ENCODE measurements around the gene ZNF716. TPM values are rescaled to one million over a fixed set of nuclear protein-coding genes. Genes with fewer than 3 reads are reported as not detected.
A peak's percentile ranks its signal among the peaks of the same experiment; 100 is the strongest.
"Not testable (repeated sequence)": the region's sequence is repeated elsewhere in the genome, so short reads cannot be mapped to it uniquely, and the experiment has no call there.

ZNF716 gene
- total and polyA plus RNA-seq, 2 of the 13 experiments (the other 11 are each of a cell fraction or from before 2014, with no cell fraction given) = not detected

DNA sequence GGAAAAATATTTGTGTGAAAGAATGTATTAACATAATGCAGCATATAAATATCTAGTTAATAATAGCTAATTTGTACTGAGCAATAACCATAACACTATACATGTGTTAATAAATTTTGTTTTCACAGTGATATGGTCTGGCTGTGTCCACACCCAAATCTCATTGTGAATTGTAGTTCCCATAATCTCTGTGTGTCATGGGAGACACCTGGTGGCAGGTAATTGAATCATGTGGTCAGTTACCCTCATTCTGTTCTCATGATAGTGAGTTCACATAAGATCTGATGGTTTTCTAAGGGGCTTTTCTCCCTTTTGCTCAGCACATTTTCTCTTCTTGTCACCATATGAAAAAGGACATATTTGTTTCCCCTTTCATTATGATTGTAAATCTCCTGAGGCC lies 30.3 kb downstream of the ZNF716 start:
- CTCF ChIA-PET (ENCODE audit: low intra/inter-chr PET ratio, low total read pairs); H3K9ac ChIP-seq (ENCODE audit: insufficient read depth, low read depth, low read length); H3K36me3 ChIP-seq (replicated peaks in 1 of 2; ENCODE audit: control insufficient read depth in 1 of 2, insufficient read depth in 2 of 2, low read length in 2 of 2); ATAC-seq; FAIRE-seq; POLR2A ChIA-PET; H2AFZ ChIP-seq (ENCODE audit: low read length); H4K20me1 ChIP-seq (ENCODE audit: insufficient read depth, low read length); H3K4me3 ChIP-seq (replicated peaks in 1 of 3; ENCODE audit: insufficient read depth in 1 of 3, low read depth in 2 of 3, low read length in 3 of 3); H3K79me2 ChIP-seq (ENCODE audit: insufficient read depth, low read length); in situ Hi-C loops (cut with HindIII; ENCODE audit: extremely low pct_ligation_motif_present, low pct_unique_long_range_greater_than_20kb); H3K4me1 ChIP-seq (ENCODE audit: insufficient read depth, low read length); H3K27ac ChIP-seq (ENCODE audit: extremely low read length, insufficient read depth, low read length); H3K4me2 ChIP-seq (ENCODE audit: low read depth, low read length); BruUV-seq (replicated peaks); DNase-seq (ENCODE audit: low spot score); H3K27me3 ChIP-seq (ENCODE audit: control insufficient read depth in 1 of 2, insufficient read depth in 2 of 2, low read length in 2 of 2): not testable (repeated sequence)
- peaks cover 70% of the 10 kb centered on the region for H3K9me3 ChIP-seq (ENCODE audit: low read length)
- peak; percentile 41 for TF ChIP-seq STAG1 (CRISPR knock-in tag; IDR thresholded peaks at IDR 0.05)
- intact Hi-C loops (cut with micrococcal nuclease; ENCODE audit: unreplicated experiment) = loop anchor here (5.0 kb wide), 1 partner anchor 1153 kb away; no protein-coding TSS in a partner anchor

DNA sequence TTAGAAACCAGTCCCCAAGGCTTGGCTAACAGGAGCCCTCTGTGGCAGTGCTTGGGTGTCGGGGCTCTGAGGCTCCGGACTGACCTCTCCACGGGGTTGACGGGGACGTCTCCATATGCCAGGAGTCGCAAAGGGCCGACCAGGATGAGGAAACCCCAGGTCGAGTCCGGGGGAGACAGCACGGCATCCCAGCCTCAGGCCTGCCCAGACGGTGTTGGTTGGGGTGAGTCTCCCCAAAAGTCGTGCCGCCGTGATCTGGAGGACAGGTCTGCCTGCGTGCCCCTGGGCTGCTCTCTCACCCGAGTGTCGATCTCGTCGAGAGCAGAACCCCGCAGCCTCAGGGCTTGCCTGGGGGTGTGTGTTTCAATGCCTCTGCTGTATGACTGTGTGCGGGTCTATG lies 35.0 kb downstream of the ZNF716 start:
- CTCF ChIA-PET (ENCODE audit: low intra/inter-chr PET ratio, low total read pairs); FAIRE-seq; BruUV-seq (replicated peaks): not testable (repeated sequence)

DNA sequence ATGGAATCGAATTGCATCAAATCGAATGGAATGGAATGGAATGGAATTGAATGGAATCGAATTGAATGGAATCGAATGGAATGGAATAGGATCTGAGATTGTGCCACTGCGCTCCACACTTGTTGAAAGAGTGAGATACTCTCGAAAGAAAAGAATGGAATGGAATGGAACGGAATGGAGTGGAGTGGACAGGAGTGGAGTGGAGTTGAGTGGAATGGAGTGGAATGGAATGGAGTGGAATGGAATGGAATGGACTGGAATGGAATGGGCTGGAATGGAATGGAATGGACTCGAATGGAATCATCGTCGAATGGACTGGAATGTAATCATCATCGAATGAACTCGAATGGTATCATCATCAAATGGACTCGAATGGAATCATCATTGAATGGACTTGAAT lies 38.0 kb downstream of the ZNF716 start:
- no peaks in the 10 kb centered on the region for H3K4me1 ChIP-seq (ENCODE audit: insufficient read depth, low read length)
- POLR2A ChIA-PET = no interaction called here
- H3K4me2 ChIP-seq (ENCODE audit: low read depth, low read length) = no peak overlapping the region
- intact Hi-C loops (cut with micrococcal nuclease; ENCODE audit: unreplicated experiment) = no loop called here
- in situ Hi-C loops (cut with HindIII; ENCODE audit: extremely low pct_ligation_motif_present, low pct_unique_long_range_greater_than_20kb) = no loop called here
- H3K9ac ChIP-seq (ENCODE audit: insufficient read depth, low read depth, low read length) = no peak overlapping the region
- ATAC-seq = no peak
- no peak overlapping the region for H2AFZ ChIP-seq (ENCODE audit: low read length)
- TF ChIP-seq, protein P1, sequence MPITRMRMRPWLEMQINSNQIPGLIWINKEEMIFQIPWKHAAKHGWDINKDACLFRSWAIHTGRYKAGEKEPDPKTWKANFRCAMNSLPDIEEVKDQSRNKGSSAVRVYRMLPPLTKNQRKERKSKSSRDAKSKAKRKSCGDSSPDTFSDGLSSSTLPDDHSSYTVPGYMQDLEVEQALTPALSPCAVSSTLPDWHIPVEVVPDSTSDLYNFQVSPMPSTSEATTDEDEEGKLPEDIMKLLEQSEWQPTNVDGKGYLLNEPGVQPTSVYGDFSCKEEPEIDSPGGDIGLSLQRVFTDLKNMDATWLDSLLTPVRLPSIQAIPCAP (CRISPR knock-in tag; IDR thresholded peaks at IDR 0.05; ENCODE audit: low read depth) = no peak
- TF ChIP-seq CREB1 (IDR thresholded peaks at IDR 0.05) = peak; percentile 65
- no peak for TF ChIP-seq CREB1 (CRISPR knock-in tag; IDR thresholded peaks at IDR 0.05)
- no peak overlapping the region for H3K27ac ChIP-seq (ENCODE audit: extremely low read length, insufficient read depth, low read length)
- peaks cover 89% of the 10 kb centered on the region for H3K9me3 ChIP-seq (ENCODE audit: low read length)
- no peaks in the 10 kb centered on the region for H3K79me2 ChIP-seq (ENCODE audit: insufficient read depth, low read length)
- H4K20me1 ChIP-seq (ENCODE audit: insufficient read depth, low read length) = no peaks in the 10 kb centered on the region
- CTCF ChIA-PET (ENCODE audit: low intra/inter-chr PET ratio, low total read pairs) = no interaction called here
- WGBS (ENCODE audit: low lambda C conversion rate) = 29% methylated on average over 13 of the region's 13 CpGs
- no peaks in the 10 kb centered on the region for H3K27me3 ChIP-seq (ENCODE audit: control insufficient read depth in 1 of 2, insufficient read depth in 2 of 2, low read length in 2 of 2)
- DNase-seq (ENCODE audit: low spot score) = no peak
- FAIRE-seq = no peak
- no peaks in the 10 kb centered on the region for H3K36me3 ChIP-seq (replicated peaks in 1 of 2; ENCODE audit: control insufficient read depth in 1 of 2, insufficient read depth in 2 of 2, low read length in 2 of 2)
- H3K4me3 ChIP-seq (replicated peaks in 1 of 3; ENCODE audit: insufficient read depth in 1 of 3, low read depth in 2 of 3, low read length in 3 of 3) = no peak overlapping the region
- no TSS peak for BruUV-seq (replicated peaks)

More for the DNA sequence above, 35.0 kb downstream of the ZNF716 start:
- ATAC-seq; H3K27me3 ChIP-seq (ENCODE audit: control insufficient read depth in 1 of 2, insufficient read depth in 2 of 2, low read length in 2 of 2); DNase-seq (ENCODE audit: low spot score); POLR2A ChIA-PET; H3K4me2 ChIP-seq (ENCODE audit: low read depth, low read length); H3K4me3 ChIP-seq (replicated peaks in 1 of 3; ENCODE audit: insufficient read depth in 1 of 3, low read depth in 2 of 3, low read length in 3 of 3); H2AFZ ChIP-seq (ENCODE audit: low read length); intact Hi-C loops (cut with micrococcal nuclease; ENCODE audit: unreplicated experiment); H3K27ac ChIP-seq (ENCODE audit: extremely low read length, insufficient read depth, low read length); H3K9ac ChIP-seq (ENCODE audit: insufficient read depth, low read depth, low read length); H4K20me1 ChIP-seq (ENCODE audit: insufficient read depth, low read length); H3K36me3 ChIP-seq (replicated peaks in 1 of 2; ENCODE audit: control insufficient read depth in 1 of 2, insufficient read depth in 2 of 2, low read length in 2 of 2); H3K79me2 ChIP-seq (ENCODE audit: insufficient read depth, low read length); in situ Hi-C loops (cut with HindIII; ENCODE audit: extremely low pct_ligation_motif_present, low pct_unique_long_range_greater_than_20kb); H3K4me1 ChIP-seq (ENCODE audit: insufficient read depth, low read length): not testable (repeated sequence)
- WGBS (ENCODE audit: low lambda C conversion rate) = 28% methylated on average over 11 of the region's 21 CpGs
- H3K9me3 ChIP-seq (ENCODE audit: low read length) = peaks cover 84% of the 10 kb centered on the region
